Smooth muscle cell (in vitro differentiated cells): ENCODE results near the gene NFATC2. TPM values are rescaled to one million over a fixed set of nuclear protein-coding genes. Genes with fewer than 3 reads are reported as not detected.

ENCODE experiments used
- DNase-seq: peaks from one replicate; lab custom pipeline; 2025; ENCODE audit not compliant: unreplicated experiment; lab: John Stamatoyannopoulos, UW
- H2AFZ ChIP-seq: fragments of 200-600 bp; sonication (generic); 2 replicates; pipeline ENCODE4 v1.6.0; 2016; ENCODE audit warnings: antibody characterized with exemption, low read depth, mild to moderate bottlenecking
- H3F3A ChIP-seq: fragments of 200-600 bp; sonication (generic); 2 replicates; pipeline ENCODE4 v1.6.0; 2017; ENCODE audit warnings: antibody characterized with exemption, low read depth
- H3K27ac ChIP-seq: fragments of 200-600 bp; sonication (generic); 2 replicates; pipeline ENCODE4 v1.5.1; 2016; ENCODE audit warnings: low read depth, mild to moderate bottlenecking
- H3K27me3 ChIP-seq: fragments of 200-600 bp; sonication (generic); 2 replicates; pipeline ENCODE4 v1.6.1; 2016; ENCODE audit warnings: low read depth, mild to moderate bottlenecking
- H3K36me3 ChIP-seq: fragments of 200-600 bp; sonication (generic); 2 replicates; pipeline ENCODE4 v1.5.1; 2016; ENCODE audit warnings: low read depth
- H3K4me1 ChIP-seq: fragments of 200-600 bp; sonication (generic); 2 replicates; pipeline ENCODE4 v1.5.1; 2016; ENCODE audit warnings: low read depth
- H3K4me2 ChIP-seq: fragments of 200-600 bp; sonication (generic); 2 replicates; pipeline ENCODE4 v1.6.0; 2016; ENCODE audit warnings: mild to moderate bottlenecking
- H3K4me3 ChIP-seq: fragments of 200-600 bp; sonication (generic); 2 replicates; pipeline ENCODE4 v1.5.1; 2016; ENCODE audit warnings: mild to moderate bottlenecking
- H3K79me2 ChIP-seq: fragments of 200-600 bp; sonication (generic); 2 replicates; pipeline ENCODE4 v1.6.0; 2016; ENCODE audit warnings: low read depth, mild to moderate bottlenecking
- H3K9ac ChIP-seq: fragments of 200-600 bp; sonication (generic); 2 replicates; pipeline ENCODE4 v1.6.0; 2016; ENCODE audit warnings: low read depth
- H3K9me3 ChIP-seq: fragments of 200-600 bp; sonication (generic); replicated peaks from 2 replicates; pipeline ENCODE4 v1.5.1; 2016; ENCODE audit warnings: low read depth
- H4K20me1 ChIP-seq: fragments of 200-600 bp; sonication (generic); 2 replicates; pipeline ENCODE4 v1.6.0; 2016; ENCODE audit warnings: low read depth
- CTCF ChIP-seq: fragments of 200-600 bp; sonication (generic); IDR thresholded peaks from 2 replicates; pipeline ENCODE4 v1.5.1; 2017; ENCODE audit warnings: borderline replicate concordance, mild to moderate bottlenecking, antibody characterized with exemption; ENCODE audit not compliant: insufficient read depth, poor library complexity, severe bottlenecking
- WGBS: methylation state at CpG from one replicate; pipeline ENCODE4 v1.1.7; 2016; ENCODE audit warnings: low lambda C conversion rate; 5-methylcytosine and 5-hydroxymethylcytosine counted together
- polyA plus RNA-seq: library from polyadenylated mRNA; unstranded; fragments of >200 nt; fragmentation: Nextera tagmentation; extraction: Ambion mirVana; gene quantifications from 2 replicates; pipeline ENCODE4 v1.2.1, GENCODE V29; 2016
- total RNA-seq: library from RNA; depleted of rRNA; stranded (reverse); fragments of >200 nt; gene quantifications from 2 replicates; pipeline ENCODE4 v1.2.3, GENCODE V29; 2014

NFATC2 gene
- total and polyA plus RNA-seq, 2 experiments from 2014 or later, result 5.8 to 8.4 TPM

GRCh38 chr20:51490635-51491034, 51.9 kb downstream of the NFATC2 start:
- no peak overlapping the region for H3K9ac ChIP-seq
- WGBS, result 89% methylated on average over 2 of the region's 2 CpGs
- H3K4me3 ChIP-seq, result no peak overlapping the region
- TF ChIP-seq CTCF, result no peak
- H2AFZ ChIP-seq, result no peak overlapping the region
- peaks cover 14% of the 10 kb centered on the region for H3K4me1 ChIP-seq
- no peaks in the 10 kb centered on the region for H4K20me1 ChIP-seq
- DNase-seq, result no peak
- H3K4me2 ChIP-seq, result no peak overlapping the region
- no peaks in the 10 kb centered on the region for H3K79me2 ChIP-seq
- H3K27me3 ChIP-seq, result no peaks in the 10 kb centered on the region
- no peaks in the 10 kb centered on the region for H3K36me3 ChIP-seq
- no peaks in the 10 kb centered on the region for H3K9me3 ChIP-seq
- peaks cover 22% of the 10 kb centered on the region for H3F3A ChIP-seq
- H3K27ac ChIP-seq, result peak overlapping the region; percentile 99

GRCh38 chr20:51489611-51490010, 52.9 kb downstream of the NFATC2 start:
- Histone ChIP-seq H3K9ac (peak overlapping the region; percentile 29), H3K27me3 (no peaks in the 10 kb centered on the region), H3K4me2 (peak overlapping the region; percentile 4), H3K4me3 (no peak overlapping the region), H3K27ac (peak overlapping the region; percentile 99), H4K20me1 (no peaks in the 10 kb centered on the region), H3K36me3 (no peaks in the 10 kb centered on the region), H3F3A (peaks cover 25% of the 10 kb centered on the region), H2AFZ (no peak overlapping the region), H3K79me2 (no peaks in the 10 kb centered on the region), H3K9me3 (no peaks in the 10 kb centered on the region), H3K4me1 (peaks cover 14% of the 10 kb centered on the region)
- TF ChIP-seq CTCF, result no peak
- 79% methylated on average over 7 of the region's 7 CpGs for whole genome bisulfite sequencing
- DNase-seq, result no peak

GRCh38 chr20:51488331-51488730, 54.2 kb downstream of the NFATC2 start:
- Histone ChIP-seq H3K27ac (peak overlapping the region; percentile 99), H3K36me3 (no peaks in the 10 kb centered on the region), H3K9me3 (no peaks in the 10 kb centered on the region), H3K4me3 (no peak overlapping the region), H3K4me2 (peak overlapping the region; percentile 81), H3F3A (peaks cover 25% of the 10 kb centered on the region), H4K20me1 (no peaks in the 10 kb centered on the region), H3K27me3 (no peaks in the 10 kb centered on the region), H2AFZ (no peak overlapping the region), H3K4me1 (peaks cover 14% of the 10 kb centered on the region), H3K9ac (no peak overlapping the region), H3K79me2 (no peaks in the 10 kb centered on the region)
- no peak for TF ChIP-seq CTCF
- WGBS, result 66% methylated on average over 5 of the region's 5 CpGs
- no peak for DNase-seq

GRCh38 chr20:51487565-51488268, 54.8 kb downstream of the NFATC2 start:
- H3K27me3 ChIP-seq, result no peaks in the 10 kb centered on the region
- H3K4me1 ChIP-seq, result peaks cover 14% of the 10 kb centered on the region
- H4K20me1 ChIP-seq, result no peaks in the 10 kb centered on the region
- H3F3A ChIP-seq, result peaks cover 25% of the 10 kb centered on the region
- H3K9me3 ChIP-seq, result no peaks in the 10 kb centered on the region
- H3K9ac ChIP-seq, result peak overlapping the region; percentile 92
- H3K27ac ChIP-seq, result peak overlapping the region; percentile 99
- peak overlapping the region; percentile 17 for H3K4me3 ChIP-seq
- H2AFZ ChIP-seq, result peak overlapping the region; percentile 46
- no peaks in the 10 kb centered on the region for H3K79me2 ChIP-seq
- DNase-seq, result peak; percentile 12
- no peaks in the 10 kb centered on the region for H3K36me3 ChIP-seq
- TF ChIP-seq CTCF, result no peak
- WGBS, result 14% methylated on average over 20 of the region's 20 CpGs
- peak overlapping the region; percentile 81 for H3K4me2 ChIP-seq
